Stimulated activated naive B cell treated with anti-CD40 and anti-IgM and Interleukin-4, amounts not matched to agents 10 μg/mL and 1 μg/mL and 100 μg/mL, for 72 hours (primary cell): ENCODE results near the gene CHRNG.

ENCODE experiments used
- ATAC-seq, 2 donors: fragments of 150-1000 bp; cut with Tn5 transposase; replicated peaks; 2 replicates each; pipeline ENCODE4 v1.10.0; 2021; ENCODE audit warnings: moderate library complexity in 1 of 2
- DNase-seq: peaks from one replicate; pipeline ENCODE4 v3.0.0; 2021
- H3K27ac Mint-ChIP-seq: one replicate; pipeline ENCODE4 v1.8.0; 2022; ENCODE audit warnings: mild to moderate bottlenecking, mixed read lengths
- H3K27me3 Mint-ChIP-seq, 2 donors: one replicate each; pipeline ENCODE4 v1.8.0; 2022; ENCODE audit warnings: mixed read lengths in 2 of 2
- H3K36me3 Mint-ChIP-seq, 2 donors: one replicate each; pipeline ENCODE4 v1.8.0; 2022; ENCODE audit warnings: mixed read lengths in 2 of 2, mild to moderate bottlenecking in 1 of 2
- H3K4me1 Mint-ChIP-seq, 2 donors: one replicate each; pipeline ENCODE4 v1.8.0; 2022; ENCODE audit warnings: mixed read lengths in 2 of 2, mild to moderate bottlenecking in 1 of 2
- H3K4me3 Mint-ChIP-seq, 2 donors: one replicate each; pipeline ENCODE4 v1.8.0; 2022; ENCODE audit warnings: mild to moderate bottlenecking in 2 of 2, mixed read lengths in 2 of 2, moderate library complexity in 1 of 2
- H3K9me3 Mint-ChIP-seq, 2 donors: one replicate each; pipeline ENCODE4 v1.8.0; 2022; ENCODE audit warnings: mixed read lengths in 2 of 2, mild to moderate bottlenecking in 1 of 2

The CHRNG gene

DNA sequence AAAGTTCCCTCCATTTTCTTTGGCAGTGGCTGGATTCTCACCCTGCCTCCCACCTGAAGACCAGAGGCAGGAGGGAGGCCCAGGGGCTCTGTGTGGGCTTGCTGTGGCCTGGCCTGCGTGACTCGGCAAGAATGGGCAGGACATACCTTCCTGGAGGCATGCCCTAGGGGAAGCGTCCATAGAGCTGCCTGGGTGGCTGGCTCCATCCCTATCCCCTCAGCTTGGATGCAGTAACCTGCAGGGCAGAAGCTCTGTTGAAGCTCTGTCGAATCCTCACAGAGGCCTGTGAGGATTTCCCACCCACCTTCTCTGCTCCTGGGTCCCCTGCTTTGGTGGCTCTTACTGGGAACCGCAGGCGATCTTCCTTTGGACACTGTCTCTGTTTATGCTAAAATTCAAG is 20.6 kb upstream of the CHRNG start:
- Mint-ChIP-seq H3K27ac (no peak overlapping the region), H3K4me1 (peaks cover 9 to 17% of the 10 kb centered on the region in 2 donors), H3K27me3 (peaks cover 49 to 53% of the 10 kb centered on the region in 2 donors), H3K4me3 (no peak overlapping the region), H3K9me3 (no peaks in the 10 kb centered on the region), H3K36me3 (no peaks in the 10 kb centered on the region)
- ATAC-seq (no peak), DNase-seq (no peak)

DNA sequence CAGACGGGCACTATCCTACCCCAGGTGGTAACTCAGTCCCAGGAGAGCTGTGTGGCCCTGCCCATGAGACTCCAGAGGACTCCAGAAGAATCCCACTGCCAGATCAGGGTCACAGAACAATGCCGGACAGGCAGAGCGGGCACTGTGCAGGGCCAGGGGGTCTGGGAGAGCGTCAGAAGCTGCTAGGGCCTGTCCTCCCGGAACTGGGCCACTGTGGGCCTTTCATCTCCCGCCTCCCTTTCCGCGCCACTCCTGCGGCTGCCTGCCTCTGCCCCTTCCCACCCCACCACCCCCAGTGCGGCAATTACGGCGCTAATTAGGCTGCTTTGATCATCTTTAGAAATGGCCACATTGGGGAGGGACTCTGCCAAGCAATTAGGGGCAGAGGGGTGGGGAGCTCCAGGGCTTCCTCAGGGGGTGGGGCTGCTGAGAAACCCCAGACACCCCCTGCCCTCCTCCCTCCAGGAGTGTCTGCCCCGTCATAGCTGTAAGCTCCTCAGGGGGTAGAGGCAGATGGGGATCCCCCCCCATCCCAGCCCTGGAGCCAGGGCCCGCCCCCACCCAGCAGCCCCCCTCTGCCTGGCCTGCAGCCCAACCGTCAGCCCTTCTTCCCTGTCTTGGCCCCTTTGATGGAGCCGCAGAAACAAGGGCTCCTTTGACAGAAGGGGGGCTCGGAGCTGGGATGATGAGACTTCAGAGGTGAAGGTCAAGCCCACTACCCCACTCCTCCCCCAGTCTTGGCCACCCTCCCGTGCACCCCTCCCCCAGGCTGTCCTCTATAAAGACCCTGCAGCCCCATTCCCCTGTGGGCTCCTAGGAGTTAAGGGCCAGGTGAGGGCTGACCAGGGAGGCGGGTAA is 19.7 kb upstream of the CHRNG start, which contains the start of gene PRSS56:
Gene PRSS56 (plus strand): TSS at position 808 of the 858 bp plus-strand sequence. CDS start 211 bp downstream, outside the sequence.
- no peak within 1 kb of the TSS for H3K4me3 Mint-ChIP-seq
- no peak within 1 kb of the TSS for H3K27ac Mint-ChIP-seq
- H3K4me1 Mint-ChIP-seq, result peaks cover 13 to 25% of the 10 kb centered on the region in 2 donors

DNA sequence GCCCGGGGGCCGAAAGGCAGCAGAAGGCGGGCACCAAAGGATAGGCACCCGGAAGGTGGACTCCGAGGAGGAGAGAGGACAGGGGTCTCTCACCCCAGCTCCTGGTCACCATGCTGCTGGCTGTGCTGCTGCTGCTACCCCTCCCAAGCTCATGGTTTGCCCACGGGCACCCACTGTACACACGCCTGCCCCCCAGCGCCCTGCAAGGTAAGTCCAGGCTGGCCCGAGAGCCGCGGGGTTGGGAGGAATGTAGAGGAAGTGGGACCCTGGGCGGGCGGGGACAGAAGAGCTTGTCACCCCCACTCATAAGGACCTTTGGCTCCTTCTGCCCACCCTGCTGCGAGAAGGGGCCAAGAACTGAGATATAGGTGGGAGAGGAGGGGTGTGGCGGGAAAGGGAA is 19.0 kb upstream of the CHRNG start:
- Mint-ChIP-seq H3K4me3 (no peak overlapping the region), H3K36me3 (no peaks in the 10 kb centered on the region), H3K27me3 (peaks cover 52 to 57% of the 10 kb centered on the region in 2 donors), H3K9me3 (no peaks in the 10 kb centered on the region), H3K4me1 (peaks cover 13 to 25% of the 10 kb centered on the region in 2 donors), H3K27ac (no peak overlapping the region)
- DNase-seq (no peak), ATAC-seq (no peak)

More for the DNA sequence above, 19.7 kb upstream of the CHRNG start, which contains the start of gene PRSS56:
- ATAC-seq (no peak), DNase-seq (no peak)
- Mint-ChIP-seq H3K36me3 (no peaks in the 10 kb centered on the region), H3K9me3 (no peaks in the 10 kb centered on the region), H3K27me3 (peaks cover 51 to 54% of the 10 kb centered on the region in 2 donors)

DNA sequence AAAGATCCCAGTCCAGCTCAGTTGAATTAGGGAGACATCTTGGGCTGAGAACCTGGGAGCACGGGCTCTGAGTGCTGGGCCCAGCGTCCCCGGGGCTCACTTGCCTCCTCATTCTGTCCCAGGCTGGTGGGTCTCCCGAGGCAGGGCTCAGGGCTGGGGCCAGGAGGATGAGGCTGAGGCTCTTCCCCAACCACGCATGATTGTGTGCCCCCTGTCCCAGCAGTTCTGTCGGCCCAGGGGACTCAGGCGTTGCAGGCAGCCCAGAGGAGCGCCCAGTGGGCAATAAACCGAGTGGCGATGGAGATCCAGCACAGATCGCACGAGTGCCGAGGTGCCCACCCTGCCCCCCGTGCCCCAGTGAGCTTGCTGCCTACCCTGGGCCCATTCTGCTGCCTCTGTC is 18.4 kb upstream of the CHRNG start:
- Mint-ChIP-seq H3K36me3 (no peaks in the 10 kb centered on the region), H3K27ac (no peak overlapping the region), H3K4me1 (peaks cover 13 to 25% of the 10 kb centered on the region in 2 donors), H3K27me3 (peaks cover 53 to 59% of the 10 kb centered on the region in 2 donors), H3K4me3 (no peak overlapping the region), H3K9me3 (no peaks in the 10 kb centered on the region)
- ATAC-seq, result no peak
- DNase-seq, result no peak

DNA sequence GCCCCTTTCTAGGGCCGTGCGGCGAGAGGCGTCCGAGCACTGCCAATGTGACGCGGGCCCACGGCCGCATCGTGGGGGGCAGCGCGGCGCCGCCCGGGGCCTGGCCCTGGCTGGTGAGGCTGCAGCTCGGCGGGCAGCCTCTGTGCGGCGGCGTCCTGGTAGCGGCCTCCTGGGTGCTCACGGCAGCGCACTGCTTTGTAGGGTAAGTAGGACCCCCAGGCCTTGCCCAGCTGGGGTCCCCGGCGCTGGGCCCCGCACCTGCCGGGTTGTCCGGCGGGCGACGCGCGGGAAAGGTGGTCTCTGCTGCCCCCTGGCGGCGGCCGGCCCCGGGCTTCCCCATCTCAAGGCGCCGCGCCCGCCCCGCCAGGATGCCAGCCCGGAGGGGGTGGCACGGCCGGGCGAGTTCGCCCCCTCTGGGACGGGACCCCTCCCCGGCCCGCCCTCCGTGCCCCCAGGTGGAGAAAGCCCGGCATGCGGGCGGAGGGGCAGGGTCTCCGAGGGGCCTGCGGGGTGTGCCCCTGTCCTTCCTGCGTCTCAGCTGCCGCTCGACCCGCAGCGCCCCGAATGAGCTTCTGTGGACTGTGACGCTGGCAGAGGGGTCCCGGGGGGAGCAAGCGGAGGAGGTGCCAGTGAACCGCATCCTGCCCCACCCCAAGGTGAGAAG is 17.4 kb upstream of the CHRNG start:
- Mint-ChIP-seq H3K4me3 (peak overlapping the region in 1 of 2 donors; percentile 56), H3K27ac (no peak overlapping the region), H3K36me3 (no peaks in the 10 kb centered on the region), H3K9me3 (no peaks in the 10 kb centered on the region), H3K27me3 (peaks cover 56 to 69% of the 10 kb centered on the region in 2 donors), H3K4me1 (peaks cover 12 to 25% of the 10 kb centered on the region in 2 donors)
- peak; percentile 74 to 78 for ATAC-seq
- DNase-seq, result peak; percentile 41

DNA sequence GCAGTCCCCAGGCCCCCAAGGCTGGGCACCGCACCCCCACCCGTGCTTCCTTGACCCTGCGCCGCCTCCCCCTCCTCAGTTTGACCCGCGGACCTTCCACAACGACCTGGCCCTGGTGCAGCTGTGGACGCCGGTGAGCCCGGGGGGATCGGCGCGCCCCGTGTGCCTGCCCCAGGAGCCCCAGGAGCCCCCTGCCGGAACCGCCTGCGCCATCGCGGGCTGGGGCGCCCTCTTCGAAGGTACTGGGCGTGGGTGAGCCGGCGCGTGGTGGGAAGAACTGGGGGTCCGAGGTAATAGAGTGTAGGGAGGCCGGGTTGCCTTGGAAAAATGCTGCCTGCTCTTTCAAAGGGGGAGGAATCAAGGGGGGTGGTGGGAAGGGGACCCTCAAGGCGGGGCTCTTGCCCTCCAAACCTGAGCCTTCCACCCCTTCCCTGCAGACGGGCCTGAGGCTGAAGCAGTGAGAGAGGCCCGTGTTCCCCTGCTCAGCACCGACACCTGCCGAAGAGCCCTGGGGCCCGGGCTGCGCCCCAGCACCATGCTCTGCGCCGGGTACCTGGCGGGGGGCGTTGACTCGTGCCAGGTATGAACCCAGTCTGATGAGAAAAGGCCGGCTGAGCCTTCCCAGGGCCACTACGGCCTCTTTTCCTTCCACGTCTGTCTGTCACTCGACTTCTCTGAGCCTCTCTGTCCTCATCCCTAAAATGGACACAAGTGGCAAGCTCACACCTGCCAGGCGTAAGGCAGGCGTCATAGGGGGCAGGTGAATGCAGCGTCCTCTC is 16.7 kb upstream of the CHRNG start:
- Mint-ChIP-seq H3K4me3 (peak overlapping the region; percentile 19 to 56), H3K36me3 (no peaks in the 10 kb centered on the region), H3K27me3 (peaks cover 58 to 74% of the 10 kb centered on the region in 2 donors), H3K9me3 (no peaks in the 10 kb centered on the region), H3K4me1 (peaks cover 12 to 25% of the 10 kb centered on the region in 2 donors), H3K27ac (no peak overlapping the region)
- DNase-seq (no peak), ATAC-seq (no peak)

DNA sequence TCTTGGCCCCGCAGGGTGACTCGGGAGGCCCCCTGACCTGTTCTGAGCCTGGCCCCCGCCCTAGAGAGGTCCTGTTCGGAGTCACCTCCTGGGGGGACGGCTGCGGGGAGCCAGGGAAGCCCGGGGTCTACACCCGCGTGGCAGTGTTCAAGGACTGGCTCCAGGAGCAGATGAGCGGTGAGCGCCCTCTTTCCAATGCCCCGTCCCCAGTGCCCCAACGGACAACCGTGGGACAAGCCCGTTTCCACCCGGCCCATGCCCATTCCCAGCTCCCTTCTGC is 16.1 kb upstream of the CHRNG start:
- Mint-ChIP-seq H3K36me3 (no peaks in the 10 kb centered on the region), H3K4me3 (peak overlapping the region in 1 of 2 donors; percentile 56), H3K9me3 (no peaks in the 10 kb centered on the region), H3K27me3 (peaks cover 62 to 75% of the 10 kb centered on the region in 2 donors), H3K27ac (no peak overlapping the region), H3K4me1 (peaks cover 12 to 25% of the 10 kb centered on the region in 2 donors)
- ATAC-seq, result no peak
- DNase-seq, result no peak

DNA sequence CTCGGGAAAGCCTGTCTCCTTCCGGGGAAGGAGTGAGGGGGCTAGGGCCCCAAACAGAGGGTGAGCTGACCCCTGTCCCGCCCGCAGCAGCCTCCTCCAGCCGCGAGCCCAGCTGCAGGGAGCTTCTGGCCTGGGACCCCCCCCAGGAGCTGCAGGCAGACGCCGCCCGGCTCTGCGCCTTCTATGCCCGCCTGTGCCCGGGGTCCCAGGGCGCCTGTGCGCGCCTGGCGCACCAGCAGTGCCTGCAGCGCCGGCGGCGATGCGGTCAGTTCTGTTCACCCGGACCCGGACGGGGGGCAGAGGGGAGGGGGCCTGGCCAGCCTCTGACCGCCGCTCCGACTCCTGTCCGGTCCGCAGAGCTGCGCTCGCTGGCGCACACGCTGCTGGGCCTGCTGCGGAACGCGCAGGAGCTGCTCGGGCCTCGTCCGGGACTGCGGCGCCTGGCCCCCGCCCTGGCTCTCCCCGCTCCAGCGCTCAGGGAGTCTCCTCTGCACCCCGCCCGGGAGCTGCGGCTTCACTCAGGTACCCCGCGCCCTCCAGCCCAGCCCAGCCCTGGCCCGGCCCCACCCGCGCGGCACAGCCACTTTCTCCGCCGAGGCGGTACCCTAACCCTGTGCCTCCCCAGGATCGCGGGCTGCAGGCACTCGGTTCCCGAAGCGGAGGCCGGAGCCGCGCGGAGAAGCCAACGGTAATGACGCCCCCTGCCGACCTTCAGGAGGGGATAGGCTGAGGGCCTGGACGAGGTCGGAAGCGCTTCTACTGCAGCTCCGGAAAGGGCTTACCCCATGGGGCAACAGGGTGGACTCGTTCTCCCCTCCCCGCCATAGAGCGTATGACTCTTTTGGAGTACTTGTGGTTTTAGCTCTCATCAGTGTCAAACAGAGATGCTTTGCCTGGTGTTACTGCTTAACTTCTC is 15.6 kb upstream of the CHRNG start:
- ATAC-seq (peak; percentile 54 to 55), DNase-seq (no peak)
- Mint-ChIP-seq H3K4me3 (peak overlapping the region; percentile 48 to 64), H3K4me1 (peaks cover 15 to 25% of the 10 kb centered on the region in 2 donors), H3K27ac (no peak overlapping the region), H3K36me3 (no peaks in the 10 kb centered on the region), H3K9me3 (no peaks in the 10 kb centered on the region), H3K27me3 (peaks cover 64 to 78% of the 10 kb centered on the region in 2 donors)

DNA sequence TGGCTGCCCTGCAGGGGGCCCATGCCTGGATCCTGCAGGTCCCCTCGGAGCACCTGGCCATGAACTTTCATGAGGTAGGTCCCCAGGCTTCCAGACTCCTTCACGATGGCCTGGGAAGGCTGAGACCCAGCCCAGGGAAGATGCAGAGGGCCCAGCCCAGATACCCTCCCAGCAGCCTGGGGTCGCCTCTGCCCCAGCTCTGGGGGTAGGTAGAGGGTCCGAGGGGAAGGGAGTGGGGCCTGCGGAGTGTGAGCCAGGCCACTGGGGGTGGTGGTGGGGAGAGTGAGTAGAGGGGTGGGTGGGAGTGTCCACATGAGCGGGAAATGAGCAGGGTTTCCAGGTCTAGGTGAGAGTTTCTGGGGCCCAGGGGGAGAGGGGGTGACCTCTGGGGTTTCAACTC is 14.7 kb upstream of the CHRNG start:
- Mint-ChIP-seq H3K27me3 (peaks cover 59 to 76% of the 10 kb centered on the region in 2 donors), H3K9me3 (no peaks in the 10 kb centered on the region), H3K36me3 (no peaks in the 10 kb centered on the region), H3K4me3 (peak overlapping the region in 1 of 2 donors; percentile 64), H3K4me1 (peaks cover 15 to 25% of the 10 kb centered on the region in 2 donors), H3K27ac (no peak overlapping the region)
- DNase-seq (no peak), ATAC-seq (no peak)

DNA sequence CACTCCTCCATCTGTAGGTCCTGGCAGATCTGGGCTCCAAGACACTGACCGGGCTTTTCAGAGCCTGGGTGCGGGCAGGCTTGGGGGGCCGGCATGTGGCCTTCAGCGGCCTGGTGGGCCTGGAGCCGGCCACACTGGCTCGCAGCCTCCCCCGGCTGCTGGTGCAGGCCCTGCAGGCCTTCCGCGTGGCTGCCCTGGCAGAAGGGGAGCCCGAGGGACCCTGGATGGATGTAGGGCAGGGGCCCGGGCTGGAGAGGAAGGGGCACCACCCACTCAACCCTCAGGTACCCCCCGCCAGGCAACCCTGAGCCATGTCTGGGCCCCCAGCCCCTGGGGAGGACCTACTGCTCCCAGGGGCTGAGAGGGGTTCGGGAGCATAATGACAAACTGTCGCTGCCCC is 14.3 kb upstream of the CHRNG start:
- peaks cover 56 to 78% of the 10 kb centered on the region in 2 donors for H3K27me3 Mint-ChIP-seq
- H3K27ac Mint-ChIP-seq, result no peak overlapping the region
- H3K4me1 Mint-ChIP-seq, result peaks cover 15 to 25% of the 10 kb centered on the region in 2 donors
- ATAC-seq (no peak), DNase-seq (no peak)
- no peak overlapping the region for H3K4me3 Mint-ChIP-seq
- no peaks in the 10 kb centered on the region for H3K9me3 Mint-ChIP-seq
- no peaks in the 10 kb centered on the region for H3K36me3 Mint-ChIP-seq

DNA sequence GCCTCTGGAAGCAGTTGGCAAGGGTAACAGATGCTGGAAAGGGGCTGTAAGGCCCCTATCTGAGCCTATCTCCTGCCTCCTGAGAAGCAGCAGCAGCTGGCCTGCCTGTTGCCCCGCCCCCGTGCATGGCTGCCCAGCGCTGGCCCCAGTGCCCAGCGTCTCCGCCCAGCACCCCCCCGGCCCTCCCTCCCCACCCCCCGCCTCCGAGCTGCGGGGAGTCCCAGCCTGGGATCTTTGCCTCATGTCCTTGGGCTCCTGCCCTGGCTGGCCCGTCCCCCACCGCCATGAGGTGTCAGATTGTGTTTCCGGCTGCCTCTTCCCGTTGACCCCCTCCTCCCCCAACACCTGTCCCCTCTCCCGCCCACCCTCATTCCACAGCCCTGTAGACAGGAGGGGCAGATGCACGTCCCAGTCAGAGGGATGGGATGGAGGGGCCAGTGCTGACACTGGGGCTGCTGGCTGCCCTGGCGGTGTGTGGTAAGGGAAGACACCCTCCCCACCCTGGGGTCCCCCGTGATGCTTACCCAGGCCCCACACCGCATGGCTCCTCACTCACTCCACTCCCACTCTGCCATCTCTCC is 13.6 kb upstream of the CHRNG start, which contains the start of gene CHRND:
Gene CHRND (plus strand): TSS at position 370 of the 581 bp plus-strand sequence. CDS start 56 bp downstream, at position 426.
- Mint-ChIP-seq H3K27ac (no peak within 1 kb of the TSS), H3K36me3 (no peaks in the 10 kb centered on the region)

DNA sequence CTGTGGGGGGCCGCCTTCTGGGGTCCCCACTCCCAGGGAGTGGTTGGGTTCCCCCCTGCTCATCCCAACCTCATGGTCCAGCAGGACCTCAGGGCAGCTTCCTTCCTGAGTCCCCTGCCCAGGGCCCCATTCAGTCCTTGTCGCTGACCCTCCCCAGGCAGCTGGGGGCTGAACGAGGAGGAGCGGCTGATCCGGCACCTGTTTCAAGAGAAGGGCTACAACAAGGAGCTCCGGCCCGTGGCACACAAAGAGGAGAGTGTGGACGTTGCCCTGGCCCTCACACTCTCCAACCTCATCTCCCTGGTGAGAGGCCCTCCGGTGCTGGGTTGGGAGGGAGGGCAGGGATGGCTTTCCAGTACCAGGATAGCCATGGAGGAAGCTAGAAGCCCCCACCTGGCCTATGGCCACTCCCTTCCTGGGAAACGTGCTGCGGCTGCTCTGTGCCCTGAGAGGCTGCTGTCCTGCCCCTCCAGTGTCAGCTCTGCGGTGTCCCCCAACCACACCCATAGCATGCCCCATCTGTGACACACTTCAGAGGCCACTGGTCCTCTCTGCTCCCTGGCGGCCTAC is 13.0 kb upstream of the CHRNG start:
- H3K4me3 Mint-ChIP-seq, result no peak overlapping the region
- H3K4me1 Mint-ChIP-seq, result peaks cover 14 to 22% of the 10 kb centered on the region in 2 donors
- no peak for ATAC-seq
- DNase-seq, result no peak
- H3K9me3 Mint-ChIP-seq, result no peaks in the 10 kb centered on the region
- no peaks in the 10 kb centered on the region for H3K36me3 Mint-ChIP-seq
- no peak overlapping the region for H3K27ac Mint-ChIP-seq
- H3K27me3 Mint-ChIP-seq, result peaks cover 47 to 74% of the 10 kb centered on the region in 2 donors

More for the DNA sequence above, 13.6 kb upstream of the CHRNG start, which contains the start of gene CHRND:
- ATAC-seq, result no peak
- Mint-ChIP-seq H3K4me3 (no peak within 1 kb of the TSS), H3K4me1 (peaks cover 15 to 25% of the 10 kb centered on the region in 2 donors), H3K27me3 (peaks cover 50 to 77% of the 10 kb centered on the region in 2 donors), H3K9me3 (no peaks in the 10 kb centered on the region)
- DNase-seq, result no peak
